Heart right ventricle (tissue), 16 donors: ENCODE data around the gene TMEM170B. TPM values are rescaled to one million over a fixed set of nuclear protein-coding genes. Genes with fewer than 3 reads are reported as not detected.

Experiments
- ATAC-seq, 8 donors: fragments of 200-7000 bp; cut with Tn5 transposase; one replicate each; pipeline ENCODE4 v1.9.1; 2020; ENCODE audit warnings: mild to moderate bottlenecking in 8 of 8, moderate library complexity in 8 of 8, moderate number of reproducible peaks in 1 of 8
- DNase-seq, 2 donors: peaks; one replicate each; pipeline ENCODE4 v3.0.0-alpha.2; 2020
- H3K27ac ChIP-seq, 10 donors: fragments of 200-600 bp; sonication (generic) in 2 of 10; one replicate each; pipeline versions ENCODE4 v1.5.0 to v1.8.0; 2020 to 2022; ENCODE audit warnings: mild to moderate bottlenecking in 3 of 10
- H3K27me3 ChIP-seq, 7 donors: fragments of 200-600 bp; one replicate each; pipeline ENCODE4 v1.8.0; 2021 to 2022; ENCODE audit warnings: mild to moderate bottlenecking in 2 of 7
- H3K36me3 ChIP-seq, 9 donors: fragments of 200-600 bp; sonication (generic) in 1 of 9; one replicate each; pipeline versions ENCODE4 v1.5.0 to v1.8.0; 2020 to 2022; ENCODE audit warnings: mild to moderate bottlenecking in 2 of 9
- H3K4me1 ChIP-seq, 9 donors: fragments of 200-600 bp; sonication (generic) in 1 of 9; one replicate each; pipeline versions ENCODE4 v1.5.0 to v1.8.0; 2020 to 2022; ENCODE audit warnings: mild to moderate bottlenecking in 4 of 9
- H3K4me3 ChIP-seq, 10 donors: fragments of 200-600 bp; sonication (generic) in 2 of 10; one replicate each; pipeline versions ENCODE4 v1.5.0 to v1.8.0; 2020 to 2022; ENCODE audit warnings: mild to moderate bottlenecking in 7 of 10, moderate library complexity in 2 of 10
- H3K9me3 ChIP-seq, 11 donors: fragments of 200-600 bp in 10 of 11; sonication (generic) in 2 of 11; one replicate each; pipeline versions ENCODE4 v1.5.0 to v1.8.0; 2013 to 2022; ENCODE audit warnings: mild to moderate bottlenecking in 2 of 11, control low read depth in 1 of 11, moderate library complexity in 1 of 11
- WGBS, 2 donors: extraction: QIAGEN DNeasy Blood & Tissue Kit; methylation state at CpG; one replicate each; pipeline ENCODE4 v1.1.7; 2013; ENCODE audit warnings: inconsistent platforms in 1 of 2; 5-methylcytosine and 5-hydroxymethylcytosine counted together
- intact Hi-C, 10 donors: fragments of 100-400 bp; cut with DNase I; formaldehyde crosslinking; loops; one replicate each; pipeline versions ENCODE4 v1.11.1 to v1.14.2; 2022
- polyA plus RNA-seq, 2 donors: library from polyadenylated mRNA; stranded (reverse); fragments of 200-250 nt; gene quantifications; one replicate each; pipeline ENCODE4 v1.2.3, GENCODE V29; 2013
- total RNA-seq, 10 donors: library from RNA; stranded (reverse); fragmentation: NEBNext Ultra II Directional in 3 of 10; extraction: Animal tissue kit (Norgen Biotek cat#: 25700) in 3 of 10; gene quantifications; one replicate each; pipeline versions ENCODE4 v1.2.1 to v1.2.4, GENCODE V29; 2021 to 2023
- TF ChIP-seq, protein P1 (sequence below), 9 donors: fragments of 200-600 bp; sonication (generic) in 2 of 9; IDR thresholded peaks; one replicate each; pipeline versions ENCODE4 v1.5.0 to v1.8.0; 2021 to 2022; ENCODE audit warnings: antibody characterized with exemption in 9 of 9, mild to moderate bottlenecking in 5 of 9, moderate library complexity in 1 of 9
- donor health status: Arrhythmogenic right ventricular cardiomyopathy.
- donor health status: ischemic (EF 13 %, LVEDD 7.1; RV severe dilation, severe dysfunction).
- donor health status: healthy with polysubstance abuse.
- donor health status: DM: no; HTN: yes; CAD: no.
- donor health status: DM: no; HTN: no; CAD: no.
- donor health status: ischemic (EF 25% LVEDD 6.9; RV normal size, moderate dysfunction).
- donor health status: ischemic (EF 25% LVEDD 5.7; RV mildly dilated, moderate dysfunction).
- donor health status: healthy.
- donor health status: DM: yes; HTN: yes; CAD: no.
- donor health status: Ischemic cardiomyopathy.
- donor health status: ischemic (EF 35%, LVEDD 5.7; RV mildly dilated, moderate dysfunction).
- donor health status: nonischemic (EF 11% LVEDD 7.7; RV severe dilation, severe dysfunction).
- donor health status: DM: yes; HTN: yes; CAD: no.
- donor health status: PGD.
- donor health status: ischemic (EF 29% LVEDD 5.4; RV normal size, mild dysfunction).
- donor health status: nonischemic (EF 23%, LVEDD 6.1; RV moderate dilation, normal function).

TMEM170B gene
- total and polyA plus RNA-seq, 12 donors: 1.3 to 5.3 (median 4.1) TPM

DNA sequence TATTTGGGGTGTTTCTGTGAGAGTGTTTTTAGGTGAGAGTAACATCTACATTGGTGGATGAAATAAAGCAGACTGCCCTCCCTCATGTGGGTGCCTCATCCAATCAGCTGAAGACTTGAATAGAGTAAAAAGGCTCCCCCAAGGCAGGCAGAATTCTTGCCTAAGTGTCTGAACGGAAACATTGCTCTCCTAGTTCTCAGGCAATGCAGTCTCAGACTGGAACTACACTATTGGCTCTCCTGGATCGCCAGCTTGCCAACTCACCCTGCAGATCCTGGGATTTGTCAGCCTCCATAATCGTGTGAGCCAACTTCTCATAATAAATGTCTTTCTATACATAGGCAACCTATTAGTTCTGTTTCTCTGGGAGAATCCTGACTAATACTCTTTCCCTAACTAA, 5.5 kb upstream of the TMEM170B start:
- TF ChIP-seq, protein P1, sequence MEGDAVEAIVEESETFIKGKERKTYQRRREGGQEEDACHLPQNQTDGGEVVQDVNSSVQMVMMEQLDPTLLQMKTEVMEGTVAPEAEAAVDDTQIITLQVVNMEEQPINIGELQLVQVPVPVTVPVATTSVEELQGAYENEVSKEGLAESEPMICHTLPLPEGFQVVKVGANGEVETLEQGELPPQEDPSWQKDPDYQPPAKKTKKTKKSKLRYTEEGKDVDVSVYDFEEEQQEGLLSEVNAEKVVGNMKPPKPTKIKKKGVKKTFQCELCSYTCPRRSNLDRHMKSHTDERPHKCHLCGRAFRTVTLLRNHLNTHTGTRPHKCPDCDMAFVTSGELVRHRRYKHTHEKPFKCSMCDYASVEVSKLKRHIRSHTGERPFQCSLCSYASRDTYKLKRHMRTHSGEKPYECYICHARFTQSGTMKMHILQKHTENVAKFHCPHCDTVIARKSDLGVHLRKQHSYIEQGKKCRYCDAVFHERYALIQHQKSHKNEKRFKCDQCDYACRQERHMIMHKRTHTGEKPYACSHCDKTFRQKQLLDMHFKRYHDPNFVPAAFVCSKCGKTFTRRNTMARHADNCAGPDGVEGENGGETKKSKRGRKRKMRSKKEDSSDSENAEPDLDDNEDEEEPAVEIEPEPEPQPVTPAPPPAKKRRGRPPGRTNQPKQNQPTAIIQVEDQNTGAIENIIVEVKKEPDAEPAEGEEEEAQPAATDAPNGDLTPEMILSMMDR (IDR thresholded peaks at IDR 0.05): no peak
- peak in 4 of 8 donors; percentile 24 to 68 (median 48) for ATAC-seq
- Histone ChIP-seq H3K36me3 (no peaks in the 10 kb centered on the region), H3K27ac (no peak overlapping the region), H3K27me3 (peaks cover 0 to 4% (median 0%) of the 10 kb centered on the region in 7 donors), H3K4me3 (no peak overlapping the region), H3K4me1 (peaks cover 0 to 30% (median 7%) of the 10 kb centered on the region in 9 donors), H3K9me3 (no peaks in the 10 kb centered on the region)
- DNase-seq: no peak
- WGBS, 2 donors: 38 to 43% methylated on average over 3 of the region's 3 CpGs
- intact Hi-C loops: no loop called here

DNA sequence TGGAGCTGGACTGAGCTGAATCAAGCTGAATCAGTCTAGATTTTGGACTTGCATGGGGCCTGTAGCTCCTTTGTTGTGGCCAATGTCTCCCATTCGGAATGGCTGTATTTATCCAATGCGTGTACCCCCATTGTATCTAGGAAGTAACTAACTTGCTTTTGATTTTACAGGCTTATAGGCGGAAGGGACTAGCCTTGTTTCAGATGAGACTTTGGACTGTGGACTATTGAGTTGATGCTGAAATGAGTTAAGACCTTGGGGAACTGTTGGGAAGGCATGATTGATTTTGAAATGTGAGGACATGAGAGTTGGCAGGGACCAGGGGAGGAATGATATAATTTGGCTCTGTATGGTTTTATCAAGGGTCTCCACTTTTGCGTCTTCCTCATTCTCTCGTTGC, 3.0 kb upstream of the TMEM170B start:
- 94 to 96% methylated on average over 5 of the region's 5 CpGs for WGBS, 2 donors
- intact Hi-C loops: no loop called here

DNA sequence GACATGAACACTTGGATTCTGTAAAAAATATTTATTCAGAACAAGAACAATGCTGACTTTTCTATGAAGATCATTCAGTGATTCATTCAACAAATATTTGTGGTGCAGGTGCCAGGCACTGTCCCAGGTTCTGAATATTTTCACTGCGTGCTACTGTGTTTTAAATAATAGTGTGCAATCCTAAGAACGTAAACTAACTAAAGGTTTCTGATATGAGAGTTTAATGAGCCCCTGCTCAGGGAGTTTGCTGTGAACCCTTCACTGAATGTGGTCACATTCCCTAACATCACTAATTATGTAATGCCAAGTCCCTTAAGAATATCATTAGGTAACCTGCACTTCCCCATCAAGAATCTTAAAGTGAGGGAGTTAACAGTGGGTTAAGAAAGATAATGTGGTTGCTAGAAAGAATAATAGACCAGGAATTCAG, 1.7 kb upstream of the TMEM170B start:
- WGBS, 2 donors: 9 to 20% methylated on average over 2 of the region's 2 CpGs
- Histone ChIP-seq H3K4me1 (peaks cover 0 to 47% (median 8%) of the 10 kb centered on the region in 9 donors), H3K36me3 (no peaks in the 10 kb centered on the region), H3K27me3 (no peaks in the 10 kb centered on the region), H3K4me3 (no peak overlapping the region), H3K9me3 (no peaks in the 10 kb centered on the region), H3K27ac (no peak overlapping the region)
- TF ChIP-seq, protein P1 (IDR thresholded peaks at IDR 0.05): no peak
- no peak for DNase-seq
- intact Hi-C loops: no loop called here
- ATAC-seq: no peak

More for the DNA sequence above, 3.0 kb upstream of the TMEM170B start:
- ATAC-seq (no peak), DNase-seq (no peak)
- Histone ChIP-seq H3K9me3 (no peaks in the 10 kb centered on the region), H3K36me3 (no peaks in the 10 kb centered on the region), H3K4me3 (no peak overlapping the region), H3K27me3 (no peaks in the 10 kb centered on the region), H3K4me1 (peaks cover 0 to 38% (median 8%) of the 10 kb centered on the region in 9 donors), H3K27ac (no peak overlapping the region)
- TF ChIP-seq, protein P1 (IDR thresholded peaks at IDR 0.05): no peak

DNA sequence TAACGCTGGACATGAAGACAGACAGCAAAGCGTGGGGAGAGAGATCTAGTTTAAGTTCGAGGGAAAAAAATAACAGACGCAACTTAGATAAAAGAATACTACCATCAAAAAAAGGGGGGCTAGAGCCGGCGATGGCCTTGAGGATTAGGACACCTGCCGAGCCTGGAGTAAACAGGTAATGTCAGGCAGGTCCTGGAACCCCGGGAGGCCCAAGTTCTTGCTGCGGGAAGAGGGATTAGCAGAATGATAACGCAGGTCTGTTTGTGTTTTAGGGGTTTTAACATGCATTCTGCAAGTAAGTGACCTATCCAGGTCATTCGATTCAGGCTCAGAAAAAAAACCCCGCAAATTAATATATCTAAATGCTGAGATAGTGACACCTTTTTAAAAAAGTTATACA, 754 bp upstream of the TMEM170B start:
- intact Hi-C loops: no loop called here
- Histone ChIP-seq H3K4me1 (peaks cover 0 to 39% (median 8%) of the 10 kb centered on the region in 9 donors), H3K27ac (peak overlapping the region in 9 of 10 donors; percentile 57 to 95 (median 80)), H3K27me3 (no peaks in the 10 kb centered on the region), H3K9me3 (no peaks in the 10 kb centered on the region), H3K4me3 (peak overlapping the region; percentile 58 to 93 (median 88)), H3K36me3 (no peaks in the 10 kb centered on the region)
- no peak for ATAC-seq
- WGBS, 2 donors: 2 to 3% methylated on average over 12 of the region's 12 CpGs
- no peak for DNase-seq
- TF ChIP-seq, protein P1 (IDR thresholded peaks at IDR 0.05): no peak
